ENCODE measurements around the gene TBL2.
"Not testable (repeated sequence)": the region's sequence is repeated elsewhere in the genome, so short reads cannot be mapped to it uniquely, and the experiment has no call there.

The TBL2 gene

DNA sequence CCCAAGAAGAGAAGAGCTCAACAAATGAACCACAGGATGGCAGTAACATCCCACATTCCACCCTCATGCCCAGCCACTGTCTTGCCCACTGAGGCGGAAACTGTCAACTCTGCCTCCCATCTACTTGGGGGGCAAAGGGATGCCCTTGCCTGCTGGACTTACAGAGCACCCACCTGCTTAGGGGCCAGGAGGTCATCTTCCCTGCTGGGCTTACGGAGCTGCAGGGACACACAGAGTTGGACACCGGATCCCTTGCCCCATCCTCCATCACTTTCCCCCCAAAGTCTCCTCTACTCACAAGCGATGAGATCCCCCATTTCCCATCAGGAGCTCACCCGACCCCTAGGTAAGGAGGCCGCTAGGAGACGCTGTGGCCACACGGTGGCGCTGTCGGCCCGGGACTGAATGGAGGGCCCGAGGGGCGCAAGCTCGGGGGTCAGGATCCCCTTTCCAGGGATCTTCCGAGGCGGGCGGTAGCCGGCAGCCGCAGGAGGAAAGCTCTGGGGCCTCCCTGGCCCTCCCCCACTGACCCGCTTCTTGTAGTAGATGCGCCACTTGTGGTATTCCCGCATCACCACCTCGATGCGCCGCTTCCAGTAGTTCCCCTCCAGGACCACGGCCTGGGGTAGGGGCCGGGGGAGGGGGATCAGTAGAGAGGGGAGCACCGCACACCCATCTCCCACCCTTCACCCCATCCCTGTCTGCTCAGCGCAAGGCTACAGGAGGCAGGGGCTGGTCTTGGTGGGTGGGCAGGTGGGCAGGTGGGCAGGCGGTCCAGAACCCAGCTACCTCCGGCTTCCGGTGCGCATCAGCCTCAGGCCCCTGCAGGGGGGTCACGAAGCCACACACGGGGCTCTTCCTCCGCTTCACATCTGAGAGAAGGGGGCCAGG is 28.7 kb upstream of the TBL2 start:
- peak; percentile 77 for DNase-seq

DNA sequence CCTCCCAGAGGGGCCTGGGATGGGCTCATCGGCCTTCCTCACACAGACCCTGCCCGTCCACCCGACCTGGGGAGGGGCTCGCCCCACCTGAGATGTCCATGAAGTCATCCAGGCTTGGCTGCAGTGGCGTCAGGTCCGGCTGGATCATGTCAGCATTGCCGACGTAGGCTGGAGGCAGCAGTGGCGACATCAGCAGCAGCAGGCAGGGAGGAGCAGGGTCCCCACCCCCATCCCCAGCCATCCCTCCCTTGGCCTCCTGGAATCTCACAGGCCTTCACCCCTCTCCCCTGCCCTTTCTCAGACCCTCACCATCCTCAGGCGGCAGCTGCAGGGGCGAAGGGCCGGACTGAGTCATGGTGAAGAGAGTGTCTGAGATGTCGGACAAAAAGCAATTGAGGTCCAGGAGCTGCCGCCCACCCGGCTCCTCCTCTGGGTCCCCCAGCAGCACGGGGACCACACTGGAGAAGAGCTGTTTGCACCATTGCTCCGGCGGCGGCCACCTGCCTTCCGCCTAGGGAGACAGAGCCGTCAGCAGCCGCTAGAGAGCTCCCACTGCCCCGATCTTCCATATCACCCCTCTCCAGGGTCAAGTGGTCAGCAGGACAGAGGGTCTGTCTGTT is 27.3 kb upstream of the TBL2 start:
- DNase-seq = no peak

DNA sequence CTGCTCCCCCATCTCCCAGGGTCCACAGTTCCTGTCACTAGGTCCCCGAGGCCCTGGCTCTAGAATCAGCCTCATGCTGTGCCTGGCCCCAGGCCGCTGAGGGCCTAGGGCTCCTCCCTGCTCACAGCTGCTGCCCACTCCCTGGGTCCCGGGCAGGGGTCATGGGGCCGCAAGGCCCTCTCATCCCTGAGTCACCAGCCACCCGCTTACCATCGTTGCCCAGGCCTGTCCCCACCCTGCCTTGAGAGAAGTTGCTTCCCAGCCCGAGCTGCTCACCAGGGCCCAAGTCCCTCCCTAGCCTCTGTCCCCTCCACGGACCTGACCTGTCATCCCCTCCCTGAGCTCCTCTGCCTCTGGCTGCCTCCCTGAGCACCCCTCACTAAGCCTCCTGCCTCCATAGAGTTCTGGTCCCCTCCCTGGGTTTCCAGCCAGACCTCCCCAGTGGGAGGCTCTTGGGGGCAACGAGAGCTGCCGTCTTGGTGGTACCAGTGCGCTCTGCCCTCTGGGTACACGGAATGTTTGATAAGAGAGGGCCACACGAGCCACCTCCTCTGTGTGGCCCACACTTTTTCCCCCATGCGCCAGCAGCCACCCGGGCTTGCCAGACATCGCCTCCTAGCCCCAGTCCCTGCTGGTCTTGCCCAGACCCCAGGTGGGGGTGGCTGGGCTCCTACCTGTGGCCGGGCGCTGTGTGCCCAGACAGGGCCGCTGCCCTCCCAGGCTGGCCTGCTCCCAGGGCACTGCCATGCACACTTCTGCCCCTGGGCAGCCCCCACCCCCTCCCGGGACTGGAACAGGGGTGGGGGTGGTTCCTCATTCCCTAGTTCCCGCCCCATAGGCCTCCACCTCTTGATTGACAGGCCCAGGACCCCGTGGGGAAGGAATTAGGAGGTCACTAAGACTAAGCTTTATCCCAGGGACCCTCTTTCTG is 24.6 kb upstream of the TBL2 start:
- no peak for DNase-seq

DNA sequence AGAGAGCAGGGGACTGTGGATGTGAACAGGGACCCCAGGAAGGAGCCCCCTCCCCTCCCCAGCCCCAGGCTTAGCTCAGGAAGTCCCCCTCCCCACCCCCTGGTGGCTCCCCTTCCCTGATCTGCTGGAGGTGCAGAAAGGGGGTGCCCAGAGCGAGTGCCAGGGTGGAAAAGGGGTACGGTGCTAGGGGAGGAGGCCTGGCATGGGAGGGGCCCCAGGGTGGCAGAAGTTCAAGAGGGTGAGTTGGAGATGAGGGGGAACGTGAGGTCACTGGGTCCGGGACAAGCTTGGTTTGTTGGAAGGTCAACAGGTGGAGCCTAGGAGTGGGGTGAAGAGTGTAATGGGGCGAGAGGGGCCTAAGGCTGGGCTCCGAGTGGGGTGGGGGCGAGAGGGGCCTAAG is 21.5 kb upstream of the TBL2 start:
- DNase-seq = no peak

DNA sequence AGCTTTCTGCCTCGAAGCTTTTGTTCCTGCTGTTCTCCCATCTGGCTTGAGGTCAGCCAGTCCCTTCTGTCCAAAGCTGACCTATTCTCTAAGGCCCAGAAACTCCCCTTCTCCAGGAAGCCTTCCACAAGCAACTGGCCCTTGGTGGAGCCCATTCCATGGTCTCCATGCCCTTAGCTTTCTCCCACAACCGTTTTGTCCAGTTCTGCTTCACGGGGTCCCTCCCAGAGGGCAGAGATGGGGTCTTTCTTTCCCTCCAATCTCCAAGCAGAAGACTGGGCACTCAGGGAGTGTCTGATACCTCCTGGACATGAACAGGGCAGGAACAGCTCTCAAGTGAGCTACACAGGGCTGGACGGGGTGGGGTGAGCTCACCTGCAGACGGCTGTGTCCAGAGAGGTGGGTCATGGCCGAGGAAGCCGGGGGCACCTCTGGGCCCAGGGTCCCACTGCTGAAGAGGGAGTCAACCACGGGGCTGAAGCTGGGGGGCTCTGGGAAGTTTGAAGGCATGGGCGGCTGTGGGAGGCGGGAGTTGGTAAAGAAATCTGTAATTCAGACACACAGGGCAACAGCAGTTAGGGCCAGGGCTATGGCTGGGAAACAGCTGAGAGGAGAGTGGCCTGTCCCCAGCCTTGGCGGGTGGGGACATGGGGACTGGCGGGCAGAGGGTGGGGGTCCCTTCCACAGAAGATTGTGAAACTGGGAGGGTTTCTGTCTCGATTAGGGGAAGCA is 20.9 kb upstream of the TBL2 start:
- DNase-seq = no peak

DNA sequence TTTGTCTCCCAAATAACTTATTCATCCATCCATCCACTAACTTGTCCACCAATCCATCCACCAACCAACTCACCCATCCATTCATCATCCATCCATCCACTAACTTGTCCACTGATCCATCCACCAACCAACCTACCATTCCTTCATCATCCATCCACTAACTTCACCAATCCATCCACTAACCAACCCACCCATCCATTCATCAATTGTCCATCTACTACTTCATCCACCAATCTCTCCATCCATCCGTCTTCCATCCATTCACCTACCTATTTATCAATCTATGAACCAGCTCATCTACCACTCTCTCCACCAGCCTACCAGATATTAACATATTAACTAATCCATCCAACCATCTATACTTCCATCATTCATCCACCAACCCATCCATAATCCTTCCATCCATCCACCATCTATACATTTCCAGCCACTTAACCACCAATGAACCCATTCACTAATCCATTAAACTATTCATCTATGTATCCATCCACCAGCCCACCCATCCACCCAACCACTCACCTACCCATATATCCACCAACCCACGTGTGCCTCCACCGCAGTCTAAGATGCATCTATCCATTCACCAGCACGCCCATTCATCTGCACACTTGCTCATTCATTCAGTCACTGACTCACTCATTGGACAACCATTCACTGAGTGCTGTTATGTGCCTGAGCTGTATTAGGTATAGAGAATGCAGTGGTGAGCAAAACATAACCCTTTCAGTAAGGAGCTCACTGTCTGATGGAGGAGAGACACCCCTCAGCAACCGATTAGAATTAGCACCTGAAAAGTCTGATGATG is 19.8 kb upstream of the TBL2 start:
- no peak for DNase-seq

DNA sequence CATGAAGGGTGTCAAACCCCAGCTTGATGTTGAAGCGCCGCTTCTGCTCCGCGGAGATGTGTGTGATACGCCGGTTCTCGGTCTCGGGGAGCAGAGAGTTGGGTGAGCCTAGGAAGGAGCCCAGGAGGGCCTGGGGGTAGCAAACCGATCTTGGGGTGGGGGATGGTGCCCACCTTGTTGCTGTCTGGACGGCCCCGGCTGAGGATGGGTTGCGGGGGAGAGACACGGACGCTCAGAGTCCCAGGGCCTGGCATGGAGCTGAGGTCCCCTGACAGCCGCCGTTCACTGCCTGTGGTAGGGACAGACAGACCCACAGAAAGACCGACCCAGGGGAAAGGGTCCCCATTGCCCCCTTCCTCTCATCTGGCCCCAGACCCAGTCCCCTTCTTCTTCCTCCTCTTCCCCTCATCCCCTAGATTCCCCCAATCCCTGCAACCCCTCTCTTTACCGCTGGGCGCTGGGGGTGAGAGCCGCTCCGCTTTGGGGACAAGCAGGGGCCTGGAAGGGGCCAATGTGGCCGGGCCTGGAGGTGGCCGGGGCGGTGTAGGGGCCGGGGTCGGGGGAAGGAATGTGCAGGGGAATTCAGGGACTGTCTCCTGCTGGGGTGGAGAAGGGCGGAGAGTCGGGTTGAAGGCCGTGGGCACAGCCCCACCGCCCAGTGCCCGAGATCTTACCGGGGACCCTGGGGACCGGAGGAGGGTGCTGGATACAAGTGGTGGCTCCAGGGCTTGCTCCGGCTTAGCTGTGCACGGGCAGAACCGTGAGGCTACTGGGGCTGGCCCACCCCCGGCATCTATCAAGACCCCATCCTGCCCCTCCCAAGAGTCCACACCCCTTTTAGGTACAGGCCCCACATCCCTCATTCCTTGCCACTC is 18.0 kb upstream of the TBL2 start:
- no peak for DNase-seq

DNA sequence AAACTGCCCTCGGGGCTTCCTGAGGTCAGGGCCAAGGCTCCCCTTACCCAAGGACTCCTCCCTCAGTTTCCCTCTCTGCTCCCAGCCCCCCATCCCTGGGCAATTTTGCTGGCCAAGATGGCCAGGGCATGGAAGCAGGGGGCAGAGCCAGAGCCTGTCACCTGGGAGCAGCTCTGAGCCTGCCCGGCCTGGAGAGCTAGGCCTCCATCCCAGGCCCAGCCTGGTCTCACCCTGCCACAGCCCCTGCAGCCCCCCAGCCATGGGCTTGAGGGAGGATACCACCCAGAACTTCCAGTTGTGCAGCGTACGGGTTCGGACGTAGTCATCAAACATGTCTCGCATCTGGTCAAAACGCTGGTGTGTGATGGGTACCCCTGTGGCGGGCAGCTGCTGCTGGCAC is 17.0 kb upstream of the TBL2 start:
- DNase-seq = no peak

DNA sequence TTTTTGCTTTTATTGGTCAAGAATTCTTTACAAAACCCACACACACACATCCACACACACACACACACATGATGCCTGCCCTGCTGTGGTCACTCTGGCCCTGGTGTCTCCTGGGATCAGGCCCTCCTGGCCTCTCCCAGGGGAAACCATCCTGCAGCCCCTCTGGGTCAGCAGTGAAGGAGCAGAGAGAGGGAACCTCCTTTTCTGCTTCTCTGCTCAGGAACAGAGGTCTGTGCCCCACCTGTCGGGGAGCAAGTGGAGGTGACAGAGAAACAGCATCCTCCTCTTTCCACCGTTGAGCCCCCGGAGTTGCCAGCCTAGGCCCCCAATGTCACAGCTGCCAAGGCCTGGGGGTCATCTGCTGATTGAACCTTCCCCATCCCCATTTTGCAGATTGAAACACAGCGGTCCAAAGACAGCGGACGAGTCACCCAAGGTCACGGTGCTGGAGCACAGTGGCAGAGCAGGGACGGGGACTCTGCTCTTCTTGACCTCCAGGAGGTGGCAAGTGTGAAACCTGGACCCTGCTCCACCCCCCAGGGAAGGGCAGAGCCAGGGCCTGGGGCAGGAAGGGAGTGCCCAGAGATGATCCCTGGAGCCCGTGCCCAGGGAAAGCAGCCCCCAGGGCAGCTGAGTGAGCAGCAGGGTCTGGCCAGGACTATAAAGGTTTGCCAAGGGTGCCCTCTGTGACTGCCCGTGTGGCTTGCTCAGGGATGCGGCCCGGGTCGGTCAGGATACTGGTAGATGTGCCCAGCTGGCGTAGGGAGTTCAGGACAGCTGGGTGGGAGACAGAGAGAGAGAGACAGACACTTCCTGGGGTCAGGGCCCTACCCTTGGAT is 15.0 kb upstream of the TBL2 start:
- no peak for DNase-seq

DNA sequence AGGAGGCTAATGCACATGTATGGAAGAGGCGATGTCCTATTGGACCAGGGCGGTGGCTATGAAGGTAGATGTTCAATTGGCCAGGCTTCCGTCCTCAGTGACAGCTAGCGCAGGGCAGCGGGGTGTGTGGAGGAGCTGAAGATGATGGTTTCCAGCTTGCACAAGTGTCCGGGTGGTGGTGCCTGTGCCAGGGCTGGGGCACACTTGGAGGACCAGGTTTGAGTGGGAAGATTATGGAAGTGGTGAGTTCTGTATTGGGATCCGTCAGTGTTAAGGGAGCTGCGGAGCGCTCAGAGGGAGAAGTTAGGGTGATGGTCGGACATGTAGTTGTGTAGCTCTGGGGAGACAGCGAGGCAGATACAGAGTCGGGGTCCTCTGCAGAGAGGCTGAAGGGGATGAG is 8.5 kb upstream of the TBL2 start:
- no peak for DNase-seq

DNA sequence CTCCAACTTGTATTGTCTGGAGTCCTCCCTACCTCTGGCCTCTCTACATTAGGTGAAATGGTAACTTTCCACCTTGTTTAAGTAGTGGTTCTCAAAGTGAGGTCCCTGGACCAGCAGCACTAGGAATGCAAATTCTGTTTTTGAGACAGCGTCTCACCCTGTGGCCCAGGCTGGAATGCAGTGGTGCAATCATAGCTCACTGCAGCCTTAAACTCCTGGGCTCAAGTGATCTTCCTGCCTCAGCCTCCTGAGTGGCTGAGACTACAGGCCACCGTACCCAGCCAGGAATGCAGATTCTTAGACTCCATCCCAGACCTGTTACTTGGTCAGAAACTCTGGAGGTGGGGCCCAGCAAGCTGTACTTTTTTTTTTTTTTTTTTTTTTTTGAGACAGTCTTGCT is 6.8 kb upstream of the TBL2 start:
- DNase-seq = no peak

DNA sequence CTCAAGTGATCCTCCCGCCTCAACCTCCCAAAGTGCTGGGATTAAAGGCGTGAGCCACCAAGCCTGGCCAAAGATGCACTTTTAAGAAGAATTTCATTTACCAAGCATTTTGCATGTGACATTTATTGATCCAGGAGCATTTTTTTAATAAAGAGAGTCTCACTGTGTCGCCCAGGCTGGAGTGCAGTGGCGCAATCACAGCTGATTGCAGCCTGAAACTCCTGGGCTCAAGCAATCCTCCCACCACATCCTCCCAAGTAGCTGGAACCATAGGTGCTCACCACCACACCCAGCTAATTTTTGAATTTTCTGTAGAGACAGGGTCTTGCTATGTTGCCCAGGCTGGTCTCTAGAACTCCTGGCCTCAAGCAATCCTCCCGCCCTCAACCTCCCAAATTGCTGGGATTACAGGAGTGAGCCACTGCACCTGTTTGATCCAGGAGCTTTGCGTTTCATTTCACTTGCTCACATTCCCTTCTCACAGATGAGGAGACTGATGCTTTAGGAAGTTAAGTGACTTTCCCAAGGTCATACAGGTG is 4.4 kb upstream of the TBL2 start:
- no peak for DNase-seq

DNA sequence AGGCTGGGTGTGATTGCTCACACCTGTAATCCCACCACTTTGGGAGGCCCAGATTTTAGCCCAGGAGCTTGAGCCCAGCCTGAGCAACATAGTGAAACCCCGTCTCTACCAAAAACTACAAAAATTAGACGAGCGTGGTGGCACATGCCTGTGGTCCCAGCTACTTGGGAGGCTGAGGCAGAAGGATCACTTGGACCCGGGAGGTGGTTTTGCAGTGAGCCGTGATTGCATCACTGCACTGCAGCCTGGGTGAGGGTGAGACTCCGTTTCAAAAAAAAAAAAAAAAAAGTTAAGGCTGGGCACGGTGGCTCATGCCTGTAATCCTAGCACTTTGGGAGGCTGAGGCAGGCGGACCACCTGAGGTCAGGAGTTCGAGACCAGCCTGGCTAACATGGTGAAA is 2.6 kb upstream of the TBL2 start:
- DNase-seq = not testable (repeated sequence)

DNA sequence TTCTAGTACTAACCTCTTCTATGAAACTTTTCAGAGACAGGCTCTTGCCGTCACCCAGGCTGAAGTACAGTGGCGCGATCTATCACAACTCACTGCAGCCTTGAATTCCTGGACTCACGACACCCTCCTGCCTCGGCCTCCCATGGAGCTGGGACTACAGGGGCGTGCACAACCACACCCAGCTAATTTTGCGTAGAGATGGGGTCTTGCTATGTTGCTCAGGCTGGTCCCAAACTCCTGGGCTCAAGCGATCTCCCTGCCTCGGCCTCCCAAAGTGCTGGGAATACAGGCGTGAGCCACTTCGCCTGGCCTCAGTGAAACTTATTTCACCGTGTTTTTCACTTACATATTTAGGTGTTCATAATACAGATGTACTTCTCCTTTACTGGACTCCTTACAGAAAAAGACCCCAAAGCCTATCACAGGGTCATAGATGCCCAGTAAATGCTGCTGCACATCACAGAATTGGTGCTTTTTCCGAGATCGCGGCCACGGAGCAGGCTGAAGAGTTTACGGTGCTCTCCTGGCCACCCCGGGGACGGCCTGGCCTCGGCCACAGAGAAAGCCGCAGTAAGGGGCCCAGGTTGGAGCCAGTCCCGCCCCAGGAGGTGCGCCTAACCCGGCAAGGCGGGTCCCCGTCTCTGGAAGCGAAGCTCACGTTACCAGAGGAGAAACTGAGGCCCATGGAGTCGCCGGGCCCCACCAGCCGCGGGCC is 595 bp downstream of the TBL2 start:
- DNase-seq = no peak

DNA sequence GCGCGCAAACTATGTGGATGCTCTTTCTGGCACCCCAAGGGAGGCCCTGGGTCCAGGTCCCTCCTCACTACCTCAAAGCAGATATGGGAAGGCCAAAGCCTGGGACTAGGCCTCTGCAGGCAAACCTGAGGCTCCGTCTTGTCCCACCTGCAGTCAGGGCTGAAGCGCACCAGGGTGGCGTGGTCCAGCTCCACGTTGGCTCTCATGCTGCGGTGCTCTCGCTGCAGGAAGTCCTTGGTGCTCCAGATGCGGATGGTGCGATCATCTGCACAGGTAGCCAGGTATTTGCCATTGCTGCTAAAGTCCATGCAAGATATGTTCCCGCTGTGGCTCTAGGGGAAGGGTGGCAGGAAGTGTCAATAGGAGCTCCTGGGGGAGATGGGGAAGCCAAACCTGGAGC is 4.6 kb downstream of the TBL2 start:
- DNase-seq = no peak

DNA sequence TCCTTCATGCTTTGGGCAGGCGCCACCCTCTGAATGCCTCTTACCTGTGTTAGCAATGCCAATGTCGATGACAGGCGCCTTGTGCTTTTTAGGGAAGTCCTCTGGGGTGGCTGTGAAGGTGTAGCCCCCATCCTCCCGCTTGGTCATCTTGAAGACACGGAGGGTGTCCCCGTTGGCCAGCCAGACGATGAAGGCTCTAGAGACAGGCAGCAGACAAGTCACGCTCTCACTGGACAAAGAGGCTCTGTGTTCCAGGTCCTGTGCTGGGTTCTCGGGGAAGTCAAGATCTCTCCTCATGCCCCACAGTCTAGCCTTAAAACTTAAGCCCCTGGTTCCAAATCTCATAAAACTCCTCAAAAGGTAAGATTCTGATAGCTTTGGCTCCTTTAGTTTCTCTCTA is 5.1 kb downstream of the TBL2 start:
- DNase-seq = no peak

DNA sequence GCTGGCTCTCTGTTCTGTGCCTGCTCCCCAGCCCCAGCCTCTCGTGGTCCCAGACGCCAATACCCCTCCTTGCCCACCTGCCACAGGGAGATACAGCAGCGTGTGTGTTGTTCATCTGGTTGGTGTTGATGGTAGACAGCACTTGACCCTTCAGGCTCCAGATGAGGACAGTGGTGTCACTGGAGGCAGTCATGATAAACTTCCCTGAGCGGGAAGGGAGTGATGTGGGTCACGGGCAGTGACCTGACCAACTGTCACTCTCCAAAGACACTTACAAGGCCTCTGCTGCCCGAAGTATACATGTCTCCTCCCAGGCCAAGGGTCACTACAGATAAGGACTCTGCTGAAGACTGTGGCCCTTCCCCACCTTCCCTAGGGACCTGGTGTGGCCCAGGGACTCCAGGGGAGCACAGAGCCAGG is 5.6 kb downstream of the TBL2 start:
- no peak for DNase-seq

DNA sequence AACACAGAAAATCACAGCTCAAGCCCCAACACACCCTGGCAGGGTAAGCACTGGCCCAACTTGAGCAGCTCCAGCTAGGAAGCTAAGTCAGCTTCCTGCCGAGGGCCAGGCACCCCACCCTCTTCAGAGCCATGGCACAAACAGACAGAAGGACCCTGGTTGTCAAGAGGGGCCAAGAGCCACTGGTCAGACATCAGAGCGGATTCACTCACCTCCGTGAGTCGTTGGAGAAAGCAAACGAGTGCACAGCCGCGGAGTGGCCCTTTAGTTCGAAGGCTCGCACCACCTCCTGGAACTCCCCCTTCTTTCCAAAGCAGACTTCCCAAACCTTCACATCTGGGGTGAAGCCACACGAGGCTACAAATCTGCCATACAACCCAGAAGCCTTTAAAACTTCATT is 7.4 kb downstream of the TBL2 start:
- DNase-seq = no peak

DNA sequence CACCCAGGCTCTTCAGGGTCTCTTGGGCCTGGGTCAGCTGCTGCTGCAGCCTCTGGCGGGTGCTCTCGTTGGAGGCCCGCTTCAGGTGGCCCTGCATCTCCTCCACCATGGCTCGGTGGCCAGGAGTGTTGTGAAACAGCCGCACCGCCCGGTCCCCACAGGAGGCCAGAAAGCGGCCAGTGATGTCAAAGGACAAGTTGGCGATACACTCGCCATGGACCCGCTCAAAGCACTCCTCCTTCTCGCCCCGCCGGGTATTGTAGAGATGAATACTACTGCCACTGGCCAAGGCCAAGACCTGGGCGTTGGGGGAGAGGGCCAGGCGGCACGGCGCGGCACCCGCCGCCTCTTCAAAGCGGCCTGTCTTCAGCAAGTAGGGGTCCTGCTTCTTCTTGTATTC is 7.9 kb downstream of the TBL2 start:
- no peak for DNase-seq
